Ishikawa (cell line): ENCODE measurements around the gene MFRP.

Experiments
- CREB1 ChIP-seq: IDR thresholded peaks from 2 replicates; pipeline ENCODE4 v1.6.1; 2012; ENCODE audit warnings: low read depth
- EGR1 ChIP-seq: IDR thresholded peaks from 2 replicates; pipeline ENCODE4 v1.6.1; 2012
- EP300 ChIP-seq: IDR thresholded peaks from 2 replicates; pipeline ENCODE4 v1.6.1; 2012; ENCODE audit warnings: borderline replicate concordance
- MAX ChIP-seq: IDR thresholded peaks from 2 replicates; pipeline ENCODE4 v1.6.1; 2012
- RAD21 ChIP-seq: IDR thresholded peaks from 2 replicates; pipeline ENCODE4 v1.6.1; 2012; ENCODE audit warnings: low read depth
- REST ChIP-seq: IDR thresholded peaks from 2 replicates; pipeline ENCODE4 v1.6.1; 2012; ENCODE audit warnings: low read depth, mild to moderate bottlenecking
- TAF1 ChIP-seq: IDR thresholded peaks from 2 replicates; pipeline ENCODE4 v1.6.1; 2012; ENCODE audit warnings: low read depth, mild to moderate bottlenecking
- TCF12 ChIP-seq: IDR thresholded peaks from 2 replicates; pipeline ENCODE4 v1.6.1; 2012; ENCODE audit warnings: low read depth
- TEAD4 ChIP-seq: IDR thresholded peaks from 2 replicates; pipeline ENCODE4 v1.6.1; 2012
- USF1 ChIP-seq: IDR thresholded peaks from 2 replicates; pipeline ENCODE4 v1.6.1; 2012
- YY1 ChIP-seq: IDR thresholded peaks from 2 replicates; pipeline ENCODE4 v1.6.1; 2012; ENCODE audit warnings: low read depth

- TF ChIP-seq EP300 = no peak
- no peak for TF ChIP-seq CREB1
- no peak for TF ChIP-seq TAF1
- no peak for TF ChIP-seq RAD21
- no peak for TF ChIP-seq USF1
- no peak for TF ChIP-seq REST
- TF ChIP-seq YY1 = no peak
- no peak for TF ChIP-seq TCF12
- no peak for TF ChIP-seq EGR1
- no peak for TF ChIP-seq MAX
- no peak for TF ChIP-seq TEAD4
Observed at GRCh38 chr11:119290894-119291497, 55.5 kb downstream of the MFRP start.
